HUES48 (cell line): ENCODE results near the gene CIROP.

Experiments used
- H3K27ac ChIP-seq: one replicate; pipeline ENCODE4 v1.7.0; 2013; ENCODE audit warnings: low read depth, low read length, inconsistent platforms
- H3K27me3 ChIP-seq: 2 replicates; pipeline ENCODE4 v1.6.1; 2013; ENCODE audit warnings: mild to moderate bottlenecking, low read length; ENCODE audit not compliant: control insufficient read depth, insufficient read depth
- H3K36me3 ChIP-seq: 2 replicates; pipeline ENCODE4 v1.6.1; 2013; ENCODE audit warnings: low read length; ENCODE audit not compliant: control insufficient read depth, insufficient read depth
- H3K4me1 ChIP-seq: 2 replicates; pipeline ENCODE4 v1.6.1; 2013; ENCODE audit warnings: mild to moderate bottlenecking, low read length; ENCODE audit not compliant: control insufficient read depth, insufficient read depth
- H3K4me3 ChIP-seq: 2 replicates; pipeline ENCODE4 v1.5.1; 2013; ENCODE audit warnings: mild to moderate bottlenecking, low read depth, low read length
- H3K9ac ChIP-seq: 2 replicates; pipeline ENCODE4 v1.6.1; 2013; ENCODE audit warnings: mild to moderate bottlenecking, low read depth, low read length, moderate library complexity
- H3K9me3 ChIP-seq: 2 replicates; pipeline ENCODE4 v1.6.1; 2013; ENCODE audit warnings: low read length; ENCODE audit not compliant: control insufficient read depth, insufficient read depth

The CIROP gene

DNA sequence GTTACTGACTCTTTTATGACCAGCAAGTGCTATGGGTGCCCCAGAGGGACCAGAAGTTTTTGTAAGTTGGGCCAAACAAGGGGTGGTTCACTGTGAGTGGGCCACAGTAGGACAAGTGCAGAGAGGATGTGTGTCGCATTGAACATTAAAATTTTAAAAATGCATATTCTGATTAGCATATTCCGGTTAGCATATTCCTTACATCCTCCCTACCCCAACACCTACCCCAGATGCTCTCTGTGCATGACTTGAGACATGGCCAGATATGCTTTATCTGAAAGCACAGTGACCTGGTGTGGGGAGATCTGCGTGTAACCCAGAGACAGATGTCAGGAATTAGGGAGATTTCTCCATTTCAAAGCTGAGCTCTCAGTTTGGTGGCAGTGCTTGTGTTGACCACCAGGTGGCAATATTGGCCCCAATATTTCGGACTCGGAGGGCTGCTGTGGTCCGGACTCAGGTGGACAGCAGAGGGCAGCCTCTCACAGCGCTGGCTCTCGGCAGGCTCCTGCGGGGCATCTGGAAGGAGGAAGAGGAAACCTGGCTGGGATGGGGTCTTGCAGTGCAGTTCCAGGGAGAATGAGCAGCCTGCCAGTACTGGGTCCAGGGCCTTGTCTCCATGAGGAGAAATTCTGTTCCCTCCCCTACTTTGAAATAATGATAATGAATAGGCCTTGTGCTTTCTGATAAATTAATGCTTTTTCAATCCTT is 15.9 kb upstream of the CIROP start:
- H3K27me3 ChIP-seq, result no peaks in the 10 kb centered on the region
- no peaks in the 10 kb centered on the region for H3K9me3 ChIP-seq
- no peak overlapping the region for H3K4me3 ChIP-seq
- no peaks in the 10 kb centered on the region for H3K36me3 ChIP-seq
- no peak overlapping the region for H3K9ac ChIP-seq
- no peak overlapping the region for H3K27ac ChIP-seq
- H3K4me1 ChIP-seq, result peaks cover 31% of the 10 kb centered on the region

DNA sequence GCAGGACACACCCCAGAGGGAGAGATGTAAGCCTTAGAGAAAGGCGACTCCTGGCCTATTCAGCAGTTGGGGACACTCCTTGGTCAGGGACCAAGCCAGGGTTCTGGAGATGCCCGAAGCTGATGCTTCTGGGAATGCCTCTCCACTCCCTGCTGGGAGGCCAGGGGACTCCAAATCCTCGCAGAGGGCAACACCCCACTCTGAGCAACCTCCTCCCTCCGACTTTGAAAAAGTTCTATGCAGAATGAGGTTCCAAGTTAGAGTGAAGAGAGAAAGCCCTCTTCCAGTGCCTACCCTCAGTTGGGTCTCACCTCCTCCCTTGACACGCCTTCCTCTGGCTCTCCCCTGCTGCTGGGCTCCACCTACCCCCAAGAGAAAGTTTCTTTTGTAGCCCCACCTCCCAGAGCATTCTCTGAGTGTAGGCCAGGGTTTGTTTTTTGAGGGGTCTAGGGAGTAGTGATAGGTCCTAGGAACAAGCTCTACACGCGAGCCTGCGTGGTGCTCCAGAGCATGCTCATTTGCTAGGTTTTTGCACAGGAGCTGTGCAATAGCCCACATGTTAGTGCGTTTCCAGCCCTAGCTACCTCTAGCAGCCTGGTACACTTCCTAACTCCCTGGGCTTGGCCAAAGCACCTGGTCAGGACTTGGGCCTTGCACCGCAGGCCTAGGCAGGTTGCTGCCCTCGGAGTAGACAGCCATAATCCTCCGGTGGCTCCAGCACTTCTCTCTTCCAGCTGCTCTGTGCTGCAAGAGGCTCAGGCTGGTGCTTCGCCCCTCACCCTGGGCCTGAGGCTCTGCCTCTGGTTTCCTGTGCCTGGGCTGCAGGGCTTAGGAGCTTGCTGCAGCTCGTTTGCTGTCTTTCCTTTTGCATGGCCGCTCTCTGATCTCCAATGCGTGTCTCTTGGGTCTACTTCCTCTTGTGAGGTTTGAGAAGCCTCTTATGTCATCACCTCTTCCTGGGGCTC is 14.9 kb upstream of the CIROP start:
- Histone ChIP-seq H3K9me3 (no peaks in the 10 kb centered on the region), H3K4me3 (no peak overlapping the region), H3K9ac (no peak overlapping the region), H3K27ac (no peak overlapping the region), H3K27me3 (no peaks in the 10 kb centered on the region), H3K4me1 (peaks cover 29% of the 10 kb centered on the region), H3K36me3 (no peaks in the 10 kb centered on the region)

GRCh38 chr14:23118506-23119362 is 13.9 kb upstream of the CIROP start, which contains the start of gene CEBPE:
Gene CEBPE, minus strand, starts transcription at chr14:23119255. Its CDS starts 164 bp downstream, at chr14:23119091.
- no peaks in the 10 kb centered on the region for H3K36me3 ChIP-seq
- H3K9me3 ChIP-seq, result no peaks in the 10 kb centered on the region
- no peaks in the 10 kb centered on the region for H3K27me3 ChIP-seq
- no peak within 1 kb of the TSS for H3K27ac ChIP-seq
- H3K9ac ChIP-seq, result no peak within 1 kb of the TSS
- peaks cover 30% of the 10 kb centered on the region for H3K4me1 ChIP-seq
- no peak within 1 kb of the TSS for H3K4me3 ChIP-seq

DNA sequence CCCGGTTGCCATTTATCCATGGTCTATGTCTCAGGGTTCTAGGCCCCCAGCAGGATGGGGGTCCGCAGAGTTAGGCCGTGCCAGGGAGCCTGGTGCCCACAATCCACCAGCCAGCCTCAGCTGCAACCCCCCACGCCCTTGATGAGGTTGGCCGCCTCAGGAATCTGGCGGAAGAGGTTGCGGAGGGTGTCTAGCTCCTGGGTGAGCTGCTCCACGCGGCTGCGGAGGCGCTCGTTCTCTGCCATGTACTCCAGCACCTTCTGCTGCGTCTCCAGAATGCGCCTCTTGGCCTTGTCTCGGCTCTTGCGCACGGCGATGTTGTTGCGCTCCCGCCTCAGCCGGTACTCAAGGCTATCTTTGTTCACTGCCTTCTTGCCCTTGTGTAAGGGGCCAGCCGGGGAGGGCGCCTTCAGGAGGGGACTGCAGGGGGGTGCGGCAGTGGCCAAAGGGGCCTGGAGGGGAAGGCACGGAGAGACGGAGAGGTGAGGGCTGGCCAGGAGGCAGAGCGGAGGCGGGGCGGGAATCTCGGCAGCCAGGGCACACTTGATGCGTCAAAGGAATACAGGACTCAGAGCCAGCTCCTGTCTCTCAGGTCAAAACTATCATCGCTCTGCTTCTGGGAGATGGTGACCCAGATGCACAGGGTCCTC is 12.7 kb upstream of the CIROP start:
- H3K27ac ChIP-seq, result no peak overlapping the region
- no peaks in the 10 kb centered on the region for H3K27me3 ChIP-seq
- no peak overlapping the region for H3K4me3 ChIP-seq
- no peaks in the 10 kb centered on the region for H3K9me3 ChIP-seq
- H3K9ac ChIP-seq, result no peak overlapping the region
- H3K36me3 ChIP-seq, result no peaks in the 10 kb centered on the region
- peaks cover 33% of the 10 kb centered on the region for H3K4me1 ChIP-seq

DNA sequence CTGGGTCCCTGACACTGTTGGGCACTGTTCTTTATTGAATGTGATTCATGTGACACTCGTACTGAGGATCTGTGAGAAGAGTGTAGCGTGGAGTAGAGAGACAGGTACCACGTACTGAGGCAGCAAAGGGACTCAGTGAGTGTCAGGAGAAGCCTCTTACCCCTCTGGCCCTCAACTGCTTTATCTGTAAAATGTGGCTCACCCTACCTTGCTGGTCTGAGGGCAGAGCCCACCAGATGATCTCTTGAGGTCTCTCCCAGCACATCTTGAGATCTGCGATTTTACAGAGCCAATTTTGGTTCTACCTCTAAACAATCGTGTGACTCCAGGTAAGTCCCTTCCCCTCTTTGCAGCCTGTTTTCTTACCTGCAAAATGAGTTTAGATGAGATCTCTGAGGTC is 11.1 kb upstream of the CIROP start:
- H3K4me3 ChIP-seq, result no peak overlapping the region
- no peak overlapping the region for H3K27ac ChIP-seq
- H3K9ac ChIP-seq, result no peak overlapping the region
- H3K36me3 ChIP-seq, result no peaks in the 10 kb centered on the region
- H3K27me3 ChIP-seq, result no peaks in the 10 kb centered on the region
- H3K4me1 ChIP-seq, result peaks cover 20% of the 10 kb centered on the region
- no peaks in the 10 kb centered on the region for H3K9me3 ChIP-seq

DNA sequence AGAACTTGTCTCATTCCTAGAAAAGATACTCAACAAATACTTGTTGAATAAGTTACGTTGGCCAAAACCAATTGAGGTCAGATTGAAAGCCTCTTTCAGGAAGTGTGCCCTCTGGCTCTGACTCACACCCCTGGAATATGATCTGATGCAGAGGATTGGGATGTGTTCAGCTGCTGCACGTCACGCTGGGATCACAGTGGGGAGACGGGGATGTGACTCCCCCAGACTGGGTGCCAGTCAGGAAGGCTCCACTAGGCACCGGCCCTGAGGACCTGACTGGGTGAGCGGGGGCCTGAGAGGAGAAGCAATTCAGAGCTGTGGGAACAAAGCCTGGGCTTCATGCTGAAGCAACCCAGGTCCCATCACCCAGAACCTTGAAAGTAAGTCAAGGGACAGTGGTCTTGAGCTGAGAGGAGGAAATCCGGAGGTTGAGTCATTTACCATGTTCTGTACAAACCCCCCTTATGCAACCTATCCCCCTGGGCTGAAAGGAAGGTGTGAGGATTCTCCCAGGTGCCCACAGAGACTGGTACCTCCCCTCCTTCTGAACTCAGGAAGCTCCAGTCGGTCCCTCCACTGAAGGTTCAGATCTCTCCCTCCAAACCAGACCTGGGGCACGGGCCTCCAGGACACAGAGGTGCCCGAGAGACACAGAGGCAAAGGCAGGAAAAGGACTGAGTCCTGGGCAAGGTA is 10.4 kb upstream of the CIROP start:
- Histone ChIP-seq H3K4me1 (peaks cover 15% of the 10 kb centered on the region), H3K36me3 (no peaks in the 10 kb centered on the region), H3K9ac (no peak overlapping the region), H3K4me3 (no peak overlapping the region), H3K27ac (no peak overlapping the region), H3K9me3 (no peaks in the 10 kb centered on the region), H3K27me3 (no peaks in the 10 kb centered on the region)

DNA sequence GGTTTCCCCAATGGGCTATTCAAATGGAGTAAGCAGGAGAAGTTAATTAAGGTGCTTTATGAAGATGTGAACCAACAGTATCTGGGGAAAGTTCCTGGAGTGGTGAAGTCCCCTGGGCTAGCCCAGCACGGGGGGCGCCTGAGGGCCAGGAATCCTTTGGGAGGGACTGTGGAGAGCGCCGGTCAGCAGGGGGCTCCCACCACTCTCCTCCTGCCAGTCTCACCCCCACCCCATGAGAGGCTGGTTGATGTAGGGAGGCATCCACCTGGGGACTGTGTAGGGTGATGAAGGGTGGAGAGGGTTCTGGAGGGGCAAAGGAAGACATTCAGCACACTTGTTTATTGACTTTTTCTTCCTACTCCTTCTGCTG is 9.9 kb upstream of the CIROP start:
- Histone ChIP-seq H3K9ac (no peak overlapping the region), H3K36me3 (no peaks in the 10 kb centered on the region), H3K27me3 (no peaks in the 10 kb centered on the region), H3K27ac (no peak overlapping the region), H3K4me1 (peaks cover 10% of the 10 kb centered on the region; the same call in 1 of the 2 replicates), H3K4me3 (no peak overlapping the region), H3K9me3 (no peaks in the 10 kb centered on the region)

- Histone ChIP-seq H3K9me3 (no peaks in the 10 kb centered on the region), H3K27me3 (no peaks in the 10 kb centered on the region), H3K9ac (no peak overlapping the region), H3K4me3 (no peak overlapping the region), H3K27ac (no peak overlapping the region), H3K36me3 (no peaks in the 10 kb centered on the region), H3K4me1 (peaks cover 6% of the 10 kb centered on the region; the same call in 1 of the 2 replicates)
These were observed 9.3 kb upstream of the CIROP start for GRCh38 chr14:23114120-23114458.

DNA sequence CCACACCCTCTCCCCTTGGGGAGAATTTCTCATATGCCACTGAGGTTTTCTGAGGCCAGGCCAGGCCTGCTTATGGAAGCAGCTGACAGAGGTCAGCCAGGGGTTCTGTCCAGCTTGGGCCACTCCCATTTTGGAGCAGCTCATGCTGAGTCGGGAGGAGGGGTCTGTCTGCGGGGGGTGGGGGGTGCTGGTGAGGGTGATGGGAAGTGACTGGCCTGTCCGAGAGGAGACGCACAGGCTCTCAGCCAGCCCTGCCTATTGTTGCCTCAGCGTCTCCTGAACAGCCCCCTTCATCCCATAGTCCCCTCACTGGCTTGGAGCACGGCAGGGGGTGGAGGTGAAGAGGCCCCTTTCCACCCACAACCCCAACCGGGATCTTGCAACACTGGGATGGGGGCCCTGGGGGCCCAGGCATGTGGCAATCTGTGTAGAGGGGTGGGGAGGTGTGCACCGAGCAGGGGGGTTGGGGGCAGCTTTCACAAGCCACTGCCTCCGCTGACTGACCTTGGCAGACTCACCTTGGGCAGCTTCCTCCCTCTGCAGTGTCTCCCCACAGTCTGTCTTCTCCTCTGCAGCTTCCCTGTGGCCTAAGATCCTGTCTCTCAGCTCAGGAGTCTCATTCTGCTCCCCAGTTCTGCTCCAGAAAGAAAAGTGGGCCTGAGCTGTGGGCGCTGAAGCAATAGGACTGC is 8.8 kb upstream of the CIROP start:
- H3K9me3 ChIP-seq, result no peaks in the 10 kb centered on the region
- no peaks in the 10 kb centered on the region for H3K36me3 ChIP-seq
- no peak overlapping the region for H3K9ac ChIP-seq
- no peak overlapping the region for H3K27ac ChIP-seq
- no peak overlapping the region for H3K4me3 ChIP-seq
- H3K27me3 ChIP-seq, result no peaks in the 10 kb centered on the region
- H3K4me1 ChIP-seq, result peaks cover 6% of the 10 kb centered on the region; the same call in 1 of the 2 replicates
